ENCODE results near the gene RPRM. TPM values are rescaled to one million over a fixed set of nuclear protein-coding genes. Genes with fewer than 3 reads are reported as not detected.

The RPRM gene
- total RNA-seq, 1 experiment from 2014 or later: not detected

- Histone ChIP-seq H3K9me3 (ENCODE audit: control insufficient read depth, insufficient read depth, low read depth, low read length) (no peaks in the 10 kb centered on the region), H3K27me3 (ENCODE audit: control insufficient read depth, insufficient read depth, low read length) (no peaks in the 10 kb centered on the region), H3K4me3 (ENCODE audit: low read depth in 2 of 2, low read length in 2 of 2) (no peak overlapping the region), H3K27ac (ENCODE audit: low read length) (no peak overlapping the region), H3K4me1 (ENCODE audit: control insufficient read depth, insufficient read depth, low read length) (no peaks in the 10 kb centered on the region), H3K36me3 (ENCODE audit: control insufficient read depth, insufficient read depth, low read length) (no peaks in the 10 kb centered on the region)
- ATAC-seq (no peak), DNase-seq (ENCODE audit: low read depth, low spot score) (no peak)
- in situ Hi-C loops (cut with HindIII; ENCODE audit: low pct_unique_long_range_greater_than_20kb, low sequenced_read_pairs) (no loop called here), intact Hi-C loops (cut with micrococcal nuclease; ENCODE audit: unreplicated experiment) (no loop called here)
- TF ChIP-seq TCF7L2 (IDR thresholded peaks at IDR 0.05; ENCODE audit: low read depth, low read length) (no peak), REST (IDR thresholded peaks at IDR 0.05; ENCODE audit: insufficient read depth in 1 of 2, low read depth in 2 of 2, low read length in 1 of 2) (no peak), SIN3A (IDR thresholded peaks at IDR 0.05; ENCODE audit: borderline replicate concordance, insufficient read depth, low read depth, low read length) (no peak), POLR2AphosphoS5 (IDR thresholded peaks at IDR 0.05; ENCODE audit: low read depth, low read length) (no peak), CTCF (IDR thresholded peaks at IDR 0.05) (no peak)
- CTCF ChIA-PET: no interaction called here
- no TSS peak for BruUV-seq (replicated peaks)
- POLR2A ChIA-PET: no interaction called here
Observed at GRCh38 chr2:153512331-153512730, 33.8 kb upstream of the RPRM start.

GRCh38 chr2:153510996-153511395 is 32.4 kb upstream of the RPRM start:
- intact Hi-C loops (cut with micrococcal nuclease; ENCODE audit: unreplicated experiment): no loop called here
- no peaks in the 10 kb centered on the region for H3K4me1 ChIP-seq (ENCODE audit: control insufficient read depth, insufficient read depth, low read length)
- ChIA-PET CTCF (no interaction called here), POLR2A (no interaction called here)
- H3K9me3 ChIP-seq (ENCODE audit: control insufficient read depth, insufficient read depth, low read depth, low read length): no peaks in the 10 kb centered on the region
- DNase-seq (ENCODE audit: low read depth, low spot score) (no peak), ATAC-seq (no peak)
- no TSS peak for BruUV-seq (replicated peaks)
- no peak overlapping the region for H3K27ac ChIP-seq (ENCODE audit: low read length)
- in situ Hi-C loops (cut with HindIII; ENCODE audit: low pct_unique_long_range_greater_than_20kb, low sequenced_read_pairs): no loop called here
- TF ChIP-seq POLR2AphosphoS5 (IDR thresholded peaks at IDR 0.05; ENCODE audit: low read depth, low read length) (no peak), TCF7L2 (IDR thresholded peaks at IDR 0.05; ENCODE audit: low read depth, low read length) (no peak), CTCF (IDR thresholded peaks at IDR 0.05) (no peak), REST (IDR thresholded peaks at IDR 0.05; ENCODE audit: insufficient read depth in 1 of 2, low read depth in 2 of 2, low read length in 1 of 2) (no peak), SIN3A (IDR thresholded peaks at IDR 0.05; ENCODE audit: borderline replicate concordance, insufficient read depth, low read depth, low read length) (no peak)
- H3K4me3 ChIP-seq (ENCODE audit: low read depth in 2 of 2, low read length in 2 of 2): no peak overlapping the region
- H3K36me3 ChIP-seq (ENCODE audit: control insufficient read depth, insufficient read depth, low read length): no peaks in the 10 kb centered on the region
- H3K27me3 ChIP-seq (ENCODE audit: control insufficient read depth, insufficient read depth, low read length): no peaks in the 10 kb centered on the region

Measured in Panc1 (cell line).